Natural killer cell (primary cell): ENCODE data around the gene FAM222B. TPM values are rescaled to one million over a fixed set of nuclear protein-coding genes. Genes with fewer than 3 reads are reported as not detected.
"Not testable (repeated sequence)": the region's sequence is repeated elsewhere in the genome, so short reads cannot be mapped to it uniquely, and the experiment has no call there.

Experiments
- ATAC-seq, 3 donors: fragments of 150-1000 bp in 2 of 3; fragments of 200-7000 bp in 1 of 3; cut with Tn5 transposase; 1 replicate in 1 of 3; 2 replicates in 2 of 3; pipeline ENCODE4 v1.10.0; 2021; ENCODE audit warnings: mild to moderate bottlenecking in 2 of 3, moderate library complexity in 2 of 3
- DNase-seq, 2 donors: peaks; one replicate each; pipeline versions ENCODE4 v3.0.0 to v3.0.0-alpha.2; 2013 to 2021; ENCODE audit warnings: mixed read lengths in 1 of 2
- H3K27ac ChIP-seq: one replicate; pipeline ENCODE4 v1.5.1; 2013; ENCODE audit warnings: mild to moderate bottlenecking, low read length
- H3K27me3 ChIP-seq: one replicate; pipeline ENCODE4 v1.6.1; 2013; ENCODE audit warnings: low read length; ENCODE audit not compliant: control insufficient read depth, insufficient read depth
- H3K36me3 ChIP-seq: one replicate; pipeline ENCODE4 v1.6.1; 2013; ENCODE audit warnings: low read length; ENCODE audit not compliant: control insufficient read depth, insufficient read depth
- H3K4me1 ChIP-seq: one replicate; pipeline ENCODE4 v1.6.1; 2013; ENCODE audit warnings: low read length; ENCODE audit not compliant: control insufficient read depth, insufficient read depth
- H3K4me3 ChIP-seq: one replicate; pipeline ENCODE4 v1.5.1; 2013; ENCODE audit warnings: low read length
- H3K9me3 ChIP-seq: one replicate; pipeline ENCODE4 v1.6.1; 2013; ENCODE audit warnings: low read length; ENCODE audit not compliant: control insufficient read depth, insufficient read depth
- H3K27ac Mint-ChIP-seq, 2 donors: one replicate each; pipeline ENCODE4 v1.8.0; 2022; ENCODE audit warnings: mild to moderate bottlenecking in 2 of 2, mixed read lengths in 2 of 2, moderate library complexity in 1 of 2
- H3K27me3 Mint-ChIP-seq, 2 donors: one replicate each; pipeline ENCODE4 v1.8.0; 2022; ENCODE audit warnings: low read depth in 2 of 2, mixed read lengths in 2 of 2
- H3K36me3 Mint-ChIP-seq: one replicate; pipeline ENCODE4 v1.8.0; 2022; ENCODE audit warnings: mixed read lengths
- H3K4me1 Mint-ChIP-seq, 2 donors: one replicate each; pipeline ENCODE4 v1.8.0; 2022; ENCODE audit warnings: mixed read lengths in 2 of 2
- H3K4me3 Mint-ChIP-seq: one replicate; pipeline ENCODE4 v1.8.0; 2022; ENCODE audit warnings: mild to moderate bottlenecking, moderate library complexity, mixed read lengths
- H3K9me3 Mint-ChIP-seq, 2 donors: one replicate each; pipeline ENCODE4 v1.8.0; 2022; ENCODE audit warnings: mixed read lengths in 2 of 2
- CTCF ChIP-seq: fragments of 200-600 bp; IDR thresholded peaks from one replicate; pipeline ENCODE4 v1.8.0; 2022; ENCODE audit warnings: antibody characterized with exemption
- WGBS: methylation state at CpG from one replicate; pipeline ENCODE4 v1.1.7; 2013; ENCODE audit warnings: missing lambda C conversion rate; ENCODE audit not compliant: insufficient coverage; 5-methylcytosine and 5-hydroxymethylcytosine counted together
- intact Hi-C: fragments of 100-400 bp; cut with micrococcal nuclease; formaldehyde crosslinking; loops from one replicate; pipeline ENCODE4 v1.14.2; 2022
- total RNA-seq, 4 donors: library from RNA; stranded (reverse); fragments of 120-200 nt in 1 of 4; gene quantifications; one replicate each; pipeline versions ENCODE4 v1.2.3 to v1.2.4, GENCODE V29; 2013 to 2022

FAM222B gene
- total RNA-seq, 3 donors from 2014 or later (not counting 1 experiment from before 2014, with no cell fraction given) = 16.9 to 26.0 (median 20.0) TPM

GRCh38 chr17:28725166-28725659 is 117.4 kb downstream of the FAM222B start:
- H3K9me3 Mint-ChIP-seq = no peaks in the 10 kb centered on the region
- peaks cover 66% of the 10 kb centered on the region for H3K4me1 ChIP-seq
- no peak overlapping the region for H3K27ac ChIP-seq
- no peaks in the 10 kb centered on the region for H3K27me3 ChIP-seq
- intact Hi-C loops = loop anchor here (5.0 kb wide), 3 partner anchors 37 to 567 kb away; partner anchors contain the start of genes FLOT2 and NUFIP2
- WGBS = 64% methylated on average over 20 of the region's 20 CpGs
- H3K27ac Mint-ChIP-seq = peak overlapping the region; percentile 36 to 63
- peaks cover 41% of the 10 kb centered on the region for H3K36me3 ChIP-seq
- TF ChIP-seq CTCF = no peak
- no peaks in the 10 kb centered on the region for H3K36me3 Mint-ChIP-seq
- no peak overlapping the region for H3K4me3 ChIP-seq
- peaks cover 47 to 48% of the 10 kb centered on the region in 2 donors for H3K4me1 Mint-ChIP-seq
- no peaks in the 10 kb centered on the region for H3K27me3 Mint-ChIP-seq
- DNase-seq = peak in 1 of 2 donors; percentile 39
- ATAC-seq = no peak
- H3K9me3 ChIP-seq = no peaks in the 10 kb centered on the region
- peak overlapping the region; percentile 80 for H3K4me3 Mint-ChIP-seq

DNA sequence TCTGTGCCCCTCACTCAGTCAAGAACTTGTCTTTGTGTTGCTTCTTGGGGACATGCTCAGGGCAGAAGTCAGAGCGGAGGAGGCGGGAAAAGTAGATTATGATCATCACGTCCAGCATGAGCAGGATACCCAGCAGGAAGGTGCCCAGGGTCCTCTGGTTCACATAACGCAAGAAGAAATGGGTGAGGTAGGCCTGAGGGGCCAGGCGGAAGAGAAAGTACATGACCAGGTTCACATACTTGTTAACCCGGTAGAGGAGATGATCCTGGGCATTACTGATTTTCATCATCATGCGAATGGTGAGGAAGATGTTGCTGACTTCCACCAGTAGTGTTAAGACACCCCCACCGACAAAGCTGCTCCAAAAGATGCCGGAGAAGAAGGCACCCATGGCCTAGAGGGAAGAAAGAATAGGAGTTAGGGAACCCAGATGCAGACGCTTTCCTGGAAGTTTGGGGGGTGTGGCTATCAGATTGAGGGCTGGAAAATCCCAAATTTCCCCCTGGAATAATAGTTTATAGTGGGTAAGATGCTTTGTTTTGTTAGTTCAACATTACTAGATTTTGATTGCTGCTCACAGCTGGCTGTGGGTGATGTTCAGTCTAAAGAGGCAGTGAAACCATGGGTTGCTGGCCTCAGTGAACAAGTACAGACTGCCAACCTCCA is 118.0 kb downstream of the FAM222B start:
- H3K9me3 Mint-ChIP-seq = no peaks in the 10 kb centered on the region
- H3K4me3 Mint-ChIP-seq = peak overlapping the region; percentile 80
- H3K27ac Mint-ChIP-seq = peak overlapping the region in 1 of 2 donors; percentile 63
- Histone ChIP-seq H3K27ac (no peak overlapping the region), H3K27me3 (no peaks in the 10 kb centered on the region), H3K36me3 (peaks cover 41% of the 10 kb centered on the region), H3K9me3 (no peaks in the 10 kb centered on the region), H3K4me1 (peaks cover 67% of the 10 kb centered on the region), H3K4me3 (no peak overlapping the region)
- DNase-seq (peak in 1 of 2 donors; percentile 23), ATAC-seq (no peak)
- H3K4me1 Mint-ChIP-seq = peaks cover 53% of the 10 kb centered on the region in 2 donors
- H3K36me3 Mint-ChIP-seq = no peaks in the 10 kb centered on the region
- no peaks in the 10 kb centered on the region for H3K27me3 Mint-ChIP-seq
- no peak for TF ChIP-seq CTCF
- intact Hi-C loops = loop anchor here (5.0 kb wide), 3 partner anchors 38 to 568 kb away; partner anchors contain the start of genes FLOT2 and NUFIP2
- 89% methylated on average over 10 of the region's 10 CpGs for WGBS

DNA sequence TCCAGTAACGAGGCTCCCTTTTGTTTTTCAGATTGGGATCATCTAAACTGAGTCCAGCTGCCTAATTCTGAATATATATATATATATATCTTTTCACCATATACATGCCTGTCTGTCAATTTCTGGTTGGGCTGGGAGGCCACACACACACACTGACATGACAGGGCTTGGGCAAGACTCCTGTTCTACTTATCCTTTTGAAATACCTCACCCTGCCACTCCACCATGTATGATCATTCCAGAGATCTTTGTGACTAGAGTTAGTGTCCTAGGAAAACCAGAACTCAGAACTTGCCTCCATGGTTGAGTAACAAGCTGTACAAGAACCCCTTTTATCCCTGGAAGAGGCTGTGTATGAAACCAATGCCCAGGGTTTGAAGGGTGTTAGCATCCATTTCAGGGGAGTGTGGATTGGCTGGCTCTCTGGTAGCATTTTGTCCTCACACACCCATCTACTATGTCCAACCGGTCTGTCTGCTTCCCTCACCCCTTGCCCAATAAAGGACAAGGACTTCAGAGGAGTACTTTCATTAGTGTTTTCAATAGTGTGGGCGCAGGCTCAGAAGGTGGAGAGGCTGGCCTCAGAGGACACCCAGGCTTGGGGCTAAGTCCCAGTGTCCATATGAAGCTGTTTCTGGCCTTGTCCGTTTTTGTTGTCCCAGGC is 118.6 kb downstream of the FAM222B start:
- 94% methylated on average over 3 of the region's 4 CpGs for WGBS
- intact Hi-C loops = not testable (repeated sequence)

GRCh38 chr17:28723159-28723835 is 119.3 kb downstream of the FAM222B start:
- H3K27ac Mint-ChIP-seq = no peak overlapping the region
- H3K9me3 Mint-ChIP-seq = no peaks in the 10 kb centered on the region
- DNase-seq = no peak
- H3K4me1 Mint-ChIP-seq = peaks cover 53 to 56% of the 10 kb centered on the region in 2 donors
- H3K27me3 Mint-ChIP-seq = peaks cover 0 to 6% of the 10 kb centered on the region in 2 donors
- H3K4me3 Mint-ChIP-seq = peak overlapping the region; percentile 10
- Histone ChIP-seq H3K27ac (no peak overlapping the region), H3K36me3 (peaks cover 41% of the 10 kb centered on the region), H3K9me3 (no peaks in the 10 kb centered on the region), H3K4me3 (no peak overlapping the region), H3K27me3 (no peaks in the 10 kb centered on the region), H3K4me1 (peaks cover 65% of the 10 kb centered on the region)
- ATAC-seq = no peak
- no peak for TF ChIP-seq CTCF
- WGBS = 89% methylated on average over 6 of the region's 6 CpGs
- H3K36me3 Mint-ChIP-seq = no peaks in the 10 kb centered on the region
- intact Hi-C loops = no loop called here

More for the DNA sequence above, 118.6 kb downstream of the FAM222B start:
- H3K36me3 Mint-ChIP-seq, H3K27me3 Mint-ChIP-seq, DNase-seq, H3K9me3 Mint-ChIP-seq, ATAC-seq, H3K27me3 ChIP-seq, H3K9me3 ChIP-seq, H3K27ac ChIP-seq, H3K4me3 ChIP-seq: not testable (repeated sequence)
- peak overlapping the region in 1 of 2 donors; percentile 63 for H3K27ac Mint-ChIP-seq
- Histone ChIP-seq H3K4me1 (peaks cover 66% of the 10 kb centered on the region), H3K36me3 (peaks cover 41% of the 10 kb centered on the region)
- H3K4me1 Mint-ChIP-seq = peaks cover 56% of the 10 kb centered on the region in 2 donors
- peak overlapping the region; percentile 80 for H3K4me3 Mint-ChIP-seq
